Measurements from ENCODE around the gene RGL2.
"Not testable (repeated sequence)": the region's sequence is repeated elsewhere in the genome, so short reads cannot be mapped to it uniquely, and the experiment has no call there.

The RGL2 gene

GRCh38 chr6:33292996-33293682 is 5.6 kb downstream of the RGL2 start:
- DNase-seq: no peak

- no peak for DNase-seq
Measured at GRCh38 chr6:33290459-33290858, 8.3 kb downstream of the RGL2 start.

GRCh38 chr6:33289784-33290315 is 8.9 kb downstream of the RGL2 start:
- no peak for DNase-seq

- peak; percentile 91 for DNase-seq
Measured at GRCh38 chr6:33288921-33289783, 9.6 kb downstream of the RGL2 start, which contains the start of the genes PFDN6 and WDR46. TSS of gene PFDN6 (plus strand) at chr6:33289601. CDS start at chr6:33289857, 256 bp downstream. TSS of gene WDR46 (minus strand) at chr6:33289239. CDS start at chr6:33289170, 69 bp downstream.

- no peak for DNase-seq
Measured at GRCh38 chr6:33288141-33288920, 10.4 kb downstream of the RGL2 start.

- DNase-seq: no peak
Measured at GRCh38 chr6:33286946-33287914, 11.5 kb downstream of the RGL2 start.

- DNase-seq: not testable (repeated sequence)
Measured at GRCh38 chr6:33285214-33285613, 13.5 kb downstream of the RGL2 start.

GRCh38 chr6:33280539-33280938 is 18.2 kb downstream of the RGL2 start:
- DNase-seq: no peak

- DNase-seq: no peak
Measured at GRCh38 chr6:33279971-33280511, 18.7 kb downstream of the RGL2 start.

GRCh38 chr6:33279257-33279695 is 19.5 kb downstream of the RGL2 start:
- no peak for DNase-seq

- DNase-seq: no peak
Measured at GRCh38 chr6:33278810-33279209, 19.9 kb downstream of the RGL2 start.

- no peak for DNase-seq
Measured at GRCh38 chr6:33278392-33278741, 20.4 kb downstream of the RGL2 start.

GRCh38 chr6:33277663-33278391 is 20.9 kb downstream of the RGL2 start:
- DNase-seq: no peak

- DNase-seq: peak; percentile 80
Measured at GRCh38 chr6:33276864-33277662, 21.7 kb downstream of the RGL2 start, which contains the start of gene B3GALT4. TSS of gene B3GALT4 (plus strand) at chr6:33277123. CDS start at chr6:33277420, 297 bp downstream.

- DNase-seq: no peak
Measured at GRCh38 chr6:33276581-33276863, 22.2 kb downstream of the RGL2 start.

GRCh38 chr6:33275795-33276580 is 22.8 kb downstream of the RGL2 start:
- not testable (repeated sequence) for DNase-seq

GRCh38 chr6:33273924-33274902 is 24.5 kb downstream of the RGL2 start:
- no peak for DNase-seq

Measured in NCI-H345 (cell line).